CD4-positive, CD25-positive, alpha-beta regulatory T cell (primary cell): ENCODE data around the gene LRRC42. TPM values are rescaled to one million over a fixed set of nuclear protein-coding genes. Genes with fewer than 3 reads are reported as not detected.
"Not testable (repeated sequence)": the region's sequence is repeated elsewhere in the genome, so short reads cannot be mapped to it uniquely, and the experiment has no call there.

Experiments used
- ATAC-seq, 2 donors: fragments of 150-1000 bp; cut with Tn5 transposase; one replicate each; pipeline ENCODE4 v1.10.0; 2021; ENCODE audit warnings: low read depth in 2 of 2, moderate number of reproducible peaks in 2 of 2, moderate library complexity in 1 of 2
- DNase-seq, 3 donors: peaks; one replicate each; pipeline versions ENCODE4 v3.0.0 to v3.0.0-alpha.2; 2012 to 2022; ENCODE audit warnings: mixed read lengths in 1 of 3
- H3K27ac ChIP-seq: one replicate; pipeline ENCODE4 v1.7.0; 2013; ENCODE audit warnings: mild to moderate bottlenecking, low read length; ENCODE audit not compliant: insufficient read depth, poor library complexity, severe bottlenecking
- H3K27me3 ChIP-seq: one replicate; pipeline ENCODE4 v1.7.0; 2013; ENCODE audit warnings: low read length; ENCODE audit not compliant: control insufficient read depth, insufficient read depth
- H3K36me3 ChIP-seq: one replicate; pipeline ENCODE4 v1.7.0; 2013; ENCODE audit warnings: mild to moderate bottlenecking, low read length, moderate library complexity; ENCODE audit not compliant: control insufficient read depth, insufficient read depth
- H3K4me1 ChIP-seq: 2 replicates; pipeline ENCODE4 v1.7.0; 2013; ENCODE audit warnings: mild to moderate bottlenecking, low read length; ENCODE audit not compliant: insufficient read depth, control insufficient read depth, poor library complexity, severe bottlenecking
- H3K4me3 ChIP-seq: one replicate; pipeline ENCODE4 v1.7.0; 2013; ENCODE audit warnings: low read depth, mild to moderate bottlenecking, low read length, moderate library complexity
- H3K9me3 ChIP-seq, 2 experiments: 1 replicate in 1 of 2; 2 replicates in 1 of 2; pipeline ENCODE4 v1.7.0; 2013; ENCODE audit warnings: low read length in 2 of 2, mild to moderate bottlenecking in 1 of 2, moderate library complexity in 1 of 2; ENCODE audit not compliant: control insufficient read depth in 2 of 2
- H3K27ac Mint-ChIP-seq, 3 donors: one replicate each; pipeline ENCODE4 v1.8.0; 2020 to 2022; ENCODE audit warnings: mild to moderate bottlenecking in 3 of 3, mixed read lengths in 3 of 3, moderate library complexity in 2 of 3
- H3K27me3 Mint-ChIP-seq: one replicate; pipeline ENCODE4 v1.8.0; 2022; ENCODE audit warnings: mild to moderate bottlenecking, mixed read lengths
- H3K36me3 Mint-ChIP-seq: one replicate; pipeline ENCODE4 v1.8.0; 2020; ENCODE audit warnings: mixed read lengths
- H3K4me1 Mint-ChIP-seq, 4 donors: one replicate each; pipeline ENCODE4 v1.8.0; 2020 to 2022; ENCODE audit warnings: mixed read lengths in 4 of 4, mild to moderate bottlenecking in 1 of 4
- H3K4me3 Mint-ChIP-seq, 4 donors: one replicate each; pipeline ENCODE4 v1.8.0; 2020 to 2022; ENCODE audit warnings: mild to moderate bottlenecking in 4 of 4, mixed read lengths in 4 of 4, moderate library complexity in 3 of 4
- H3K9me3 Mint-ChIP-seq, 7 donors: one replicate each; pipeline ENCODE4 v1.8.0; 2020 to 2022; ENCODE audit warnings: mixed read lengths in 7 of 7, mild to moderate bottlenecking in 3 of 7, moderate library complexity in 2 of 7
- polyA plus RNA-seq, 4 donors: library from polyadenylated mRNA; unstranded; fragments of 300-500 nt; fragmentation: Illumina TruSeq; gene quantifications; one replicate each; pipeline ENCODE4 v1.2.3, GENCODE V29; 2021
- total RNA-seq: library from RNA; stranded (reverse); gene quantifications from one replicate; pipeline ENCODE4 v1.2.3, GENCODE V29; 2022

LRRC42 gene
- total and polyA plus RNA-seq, 5 donors from 2014 or later, result 6.9 to 11.9 (median 8.0) TPM

DNA sequence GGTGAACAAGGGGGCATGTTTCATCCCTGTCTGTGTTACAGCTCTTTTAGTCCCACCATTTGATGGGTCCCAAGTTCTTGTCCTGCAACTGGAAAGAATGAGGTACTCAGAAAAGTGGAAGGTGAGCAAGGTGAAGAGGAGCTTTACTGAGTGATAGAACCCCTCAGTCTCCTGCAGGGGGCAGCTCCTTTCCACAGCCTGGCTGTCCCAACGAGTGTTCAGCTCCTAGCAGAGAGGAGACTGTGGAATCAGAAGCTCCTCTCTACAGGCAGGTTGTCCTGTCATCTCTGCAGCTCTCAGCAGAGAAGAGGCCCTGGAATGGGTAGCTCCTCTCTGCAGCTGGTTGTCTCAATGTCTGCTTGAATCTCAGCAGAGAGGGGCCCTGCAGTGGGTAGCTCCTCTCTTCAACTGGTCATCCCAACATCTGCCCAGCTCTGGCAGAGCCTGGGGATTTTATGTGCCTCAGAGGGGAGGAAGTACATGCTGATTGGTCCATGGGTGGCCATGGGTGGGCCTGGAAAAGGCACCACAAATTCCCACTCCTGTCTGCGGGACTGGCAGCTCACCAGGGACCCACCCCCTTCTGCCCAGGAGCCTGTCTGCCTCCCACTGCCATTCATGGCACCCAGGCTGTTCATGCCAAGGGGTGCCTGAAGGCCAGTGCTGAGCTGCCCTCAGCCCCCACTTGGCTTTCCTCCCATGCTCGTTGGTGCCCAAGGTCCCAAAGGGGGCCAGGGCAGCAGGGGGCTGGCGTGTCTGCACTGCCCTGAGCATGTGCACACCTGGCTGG is 46.1 kb downstream of the LRRC42 start:
- Mint-ChIP-seq H3K27me3 (peaks cover 7% of the 10 kb centered on the region), H3K9me3 (peaks cover 0 to 2% (median 0%) of the 10 kb centered on the region in 7 donors), H3K4me1 (peaks cover 0 to under 1% (median 0%) of the 10 kb centered on the region in 4 donors), H3K27ac (no peak overlapping the region), H3K4me3 (no peak overlapping the region), H3K36me3 (no peaks in the 10 kb centered on the region)
- no peak for ATAC-seq
- no peaks in the 10 kb centered on the region for H3K9me3 ChIP-seq
- H3K4me3 ChIP-seq, result no peak overlapping the region
- H3K36me3 ChIP-seq, result no peaks in the 10 kb centered on the region
- peak in 1 of 3 donors; percentile 11 for DNase-seq
- no peak overlapping the region for H3K27ac ChIP-seq
- H3K27me3 ChIP-seq, result no peaks in the 10 kb centered on the region
- H3K4me1 ChIP-seq, result no peaks in the 10 kb centered on the region

DNA sequence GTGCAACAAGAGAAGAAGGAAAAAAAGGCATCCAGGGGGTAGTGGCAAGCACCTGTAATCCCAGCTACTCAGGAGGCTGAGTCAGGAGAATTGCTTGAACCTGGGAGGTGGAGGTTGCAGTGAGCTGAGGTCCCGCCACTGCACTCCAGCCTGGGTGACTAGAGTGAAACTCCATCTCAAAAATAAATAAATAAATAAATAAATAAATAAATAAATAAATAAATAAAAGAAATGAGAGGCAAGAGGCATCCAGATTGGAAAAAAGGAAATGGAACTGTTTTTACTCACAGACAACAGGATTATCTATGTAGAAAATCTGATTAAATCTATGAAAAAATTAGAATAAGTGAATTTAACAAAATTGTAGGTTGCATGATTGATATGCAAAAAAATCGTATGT is 48.4 kb downstream of the LRRC42 start:
- not testable (repeated sequence) for H3K4me1 ChIP-seq, H3K36me3 Mint-ChIP-seq, H3K4me3 Mint-ChIP-seq, H3K27me3 Mint-ChIP-seq, H3K27me3 ChIP-seq, H3K4me3 ChIP-seq, H3K27ac ChIP-seq, ATAC-seq, H3K4me1 Mint-ChIP-seq, H3K9me3 ChIP-seq, DNase-seq, H3K27ac Mint-ChIP-seq, H3K36me3 ChIP-seq, H3K9me3 Mint-ChIP-seq

DNA sequence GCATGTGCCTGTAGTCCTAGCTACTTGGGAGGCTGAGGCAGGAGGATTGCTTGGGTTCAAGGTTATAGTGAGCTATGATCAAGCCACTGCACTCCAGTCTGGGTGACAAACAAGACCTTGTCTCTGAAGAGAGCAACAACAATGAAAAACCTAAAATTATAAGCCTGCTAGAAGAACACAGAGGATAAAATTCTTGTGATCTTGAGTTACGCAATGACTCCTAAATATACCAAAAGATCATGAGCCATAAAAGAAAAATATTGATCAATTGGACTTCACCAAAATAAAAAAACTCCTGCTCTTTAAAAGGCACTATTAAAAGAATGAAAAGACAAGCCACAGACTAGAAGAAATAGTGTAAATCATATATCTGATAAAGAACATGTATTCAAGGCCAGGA is 49.5 kb downstream of the LRRC42 start:
- no peaks in the 10 kb centered on the region for H3K36me3 Mint-ChIP-seq
- H3K36me3 ChIP-seq, result no peaks in the 10 kb centered on the region
- no peak overlapping the region for H3K4me3 ChIP-seq
- no peaks in the 10 kb centered on the region for H3K4me1 ChIP-seq
- no peaks in the 10 kb centered on the region for H3K27me3 ChIP-seq
- no peak overlapping the region for H3K4me3 Mint-ChIP-seq
- no peak overlapping the region for H3K27ac Mint-ChIP-seq
- H3K27me3 Mint-ChIP-seq, result no peaks in the 10 kb centered on the region
- DNase-seq (no peak), ATAC-seq (no peak)
- H3K27ac ChIP-seq, result no peak overlapping the region
- peaks cover 0 to 2% (median 0%) of the 10 kb centered on the region in 7 donors for H3K9me3 Mint-ChIP-seq
- no peaks in the 10 kb centered on the region for H3K9me3 ChIP-seq
- H3K4me1 Mint-ChIP-seq, result no peaks in the 10 kb centered on the region

DNA sequence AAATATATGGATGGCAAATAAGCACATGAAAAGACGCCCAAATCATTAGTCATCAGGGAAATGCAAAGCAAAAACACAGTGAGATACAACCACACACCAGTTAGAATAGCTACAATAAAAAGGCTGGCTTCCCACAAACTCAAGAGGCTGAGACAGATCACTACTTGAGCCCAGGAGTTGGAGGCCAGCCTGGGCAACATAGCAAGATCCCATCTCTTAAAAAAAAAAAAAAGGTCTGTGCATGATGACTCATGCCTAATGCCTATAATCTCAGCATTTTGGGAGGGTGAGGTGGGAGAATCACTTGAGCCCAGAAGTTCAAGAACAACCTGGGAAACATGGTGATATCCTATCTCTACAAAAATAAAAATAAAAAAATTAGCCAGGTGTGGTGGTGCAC is 52.1 kb downstream of the LRRC42 start:
- H3K27ac Mint-ChIP-seq, result no peak overlapping the region

DNA sequence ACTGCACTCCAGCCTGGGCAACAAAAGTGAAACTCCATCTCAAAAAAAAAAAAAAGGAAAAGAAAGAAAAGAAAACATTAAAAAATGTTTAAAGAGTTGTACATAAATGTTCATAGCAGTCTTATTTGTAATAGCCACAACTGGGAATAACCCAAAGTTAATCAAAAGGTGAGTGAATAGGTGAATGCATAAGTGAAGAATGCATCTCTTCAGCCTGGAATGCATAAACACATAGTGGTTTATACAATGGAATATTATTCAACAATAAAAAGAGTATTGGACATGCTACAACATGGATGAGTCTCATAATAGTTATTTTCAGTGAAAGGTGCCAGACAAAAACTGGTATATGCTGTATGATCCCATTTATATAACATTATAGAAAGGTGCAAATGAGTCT is 53.8 kb downstream of the LRRC42 start:
- Histone ChIP-seq H3K27me3 (no peaks in the 10 kb centered on the region), H3K36me3 (no peaks in the 10 kb centered on the region), H3K27ac (no peak overlapping the region), H3K9me3 (no peaks in the 10 kb centered on the region), H3K4me3 (no peak overlapping the region), H3K4me1 (no peaks in the 10 kb centered on the region)
- H3K36me3 Mint-ChIP-seq, result no peaks in the 10 kb centered on the region
- no peak overlapping the region for H3K4me3 Mint-ChIP-seq
- ATAC-seq (no peak), DNase-seq (no peak)
- H3K9me3 Mint-ChIP-seq, result peaks cover 0 to 2% (median 0%) of the 10 kb centered on the region in 7 donors
- no peak overlapping the region for H3K27ac Mint-ChIP-seq
- no peaks in the 10 kb centered on the region for H3K27me3 Mint-ChIP-seq
- no peaks in the 10 kb centered on the region for H3K4me1 Mint-ChIP-seq

More for the DNA sequence above, 52.1 kb downstream of the LRRC42 start:
- H3K27me3 ChIP-seq, result no peaks in the 10 kb centered on the region
- Mint-ChIP-seq H3K9me3 (peaks cover 0 to 2% (median 0%) of the 10 kb centered on the region in 7 donors), H3K27me3 (no peaks in the 10 kb centered on the region), H3K36me3 (no peaks in the 10 kb centered on the region), H3K4me1 (no peaks in the 10 kb centered on the region), H3K4me3 (no peak overlapping the region)
- H3K36me3 ChIP-seq, result no peaks in the 10 kb centered on the region
- H3K4me3 ChIP-seq, result no peak overlapping the region
- no peaks in the 10 kb centered on the region for H3K4me1 ChIP-seq
- H3K27ac ChIP-seq, result no peak overlapping the region
- H3K9me3 ChIP-seq, result no peaks in the 10 kb centered on the region
- no peak for DNase-seq
- ATAC-seq, result no peak

DNA sequence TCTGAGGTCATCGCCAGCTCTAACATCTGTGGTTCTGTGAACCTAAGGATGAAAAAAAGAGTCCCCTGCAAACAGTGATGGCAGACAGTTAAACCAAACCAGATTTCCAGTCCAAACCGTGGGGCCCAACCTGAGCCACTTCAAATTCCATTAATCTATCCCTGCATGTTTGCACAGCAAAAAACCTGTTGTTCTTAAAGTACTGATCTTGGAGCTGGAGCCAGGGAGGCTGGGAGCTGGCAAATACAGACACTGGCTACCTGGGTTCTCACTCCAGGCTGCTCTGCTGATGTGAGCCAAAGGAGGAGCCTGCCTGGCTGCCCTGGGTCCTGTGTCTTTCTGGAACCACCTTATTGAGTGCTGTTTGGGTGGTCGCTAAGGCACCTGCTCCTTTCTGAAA is 55.4 kb downstream of the LRRC42 start:
- Histone ChIP-seq H3K36me3 (no peaks in the 10 kb centered on the region), H3K4me3 (no peak overlapping the region), H3K27me3 (no peaks in the 10 kb centered on the region), H3K4me1 (no peaks in the 10 kb centered on the region), H3K27ac (no peak overlapping the region), H3K9me3 (no peaks in the 10 kb centered on the region)
- H3K27ac Mint-ChIP-seq, result no peak overlapping the region
- no peak overlapping the region for H3K4me3 Mint-ChIP-seq
- no peaks in the 10 kb centered on the region for H3K36me3 Mint-ChIP-seq
- no peaks in the 10 kb centered on the region for H3K4me1 Mint-ChIP-seq
- peaks cover 0 to 2% (median 0%) of the 10 kb centered on the region in 7 donors for H3K9me3 Mint-ChIP-seq
- no peak for ATAC-seq
- H3K27me3 Mint-ChIP-seq, result no peaks in the 10 kb centered on the region
- DNase-seq, result no peak

DNA sequence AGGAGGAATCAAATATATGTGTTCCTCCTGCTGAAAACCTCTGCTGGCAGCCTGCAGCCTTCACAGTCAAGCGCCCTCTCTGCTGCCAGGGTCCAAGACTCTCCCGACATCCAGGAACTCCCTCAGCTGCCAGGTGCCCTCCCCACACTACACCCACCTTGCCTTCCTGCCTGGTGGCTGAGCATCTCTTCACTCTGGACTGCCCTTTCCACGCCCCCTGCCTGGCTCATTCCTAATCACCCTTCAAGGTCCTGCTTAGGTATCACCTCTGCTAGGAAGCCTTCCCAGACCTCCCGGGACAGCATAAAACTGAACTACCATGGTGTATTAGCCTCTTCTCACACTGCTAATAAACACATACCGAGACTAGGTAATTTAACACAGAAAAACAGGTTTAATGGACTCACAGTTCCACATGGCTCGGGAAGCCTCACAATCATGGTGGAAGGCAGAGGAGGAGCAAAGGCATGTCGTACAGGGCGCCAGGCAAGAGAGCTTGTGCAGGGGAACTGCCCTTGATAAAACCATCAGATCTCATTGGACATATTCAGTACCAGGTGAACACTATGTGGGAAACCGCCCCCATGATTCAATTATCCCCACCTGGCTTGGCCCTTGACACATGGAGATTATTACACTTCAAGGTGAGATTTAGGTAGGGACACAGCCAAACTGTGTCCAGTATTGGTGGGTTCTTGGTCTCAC is 56.5 kb downstream of the LRRC42 start:
- no peaks in the 10 kb centered on the region for H3K36me3 ChIP-seq
- Mint-ChIP-seq H3K9me3 (peaks cover 0 to 2% (median 0%) of the 10 kb centered on the region in 7 donors), H3K36me3 (no peaks in the 10 kb centered on the region), H3K27ac (peak overlapping the region in 2 of 3 donors; percentile 20 to 62), H3K4me3 (no peak overlapping the region), H3K4me1 (no peaks in the 10 kb centered on the region), H3K27me3 (no peaks in the 10 kb centered on the region)
- no peaks in the 10 kb centered on the region for H3K27me3 ChIP-seq
- H3K4me3 ChIP-seq, result no peak overlapping the region
- H3K4me1 ChIP-seq, result no peaks in the 10 kb centered on the region
- no peaks in the 10 kb centered on the region for H3K9me3 ChIP-seq
- ATAC-seq, result no peak
- DNase-seq, result no peak
- no peak overlapping the region for H3K27ac ChIP-seq
